Measurements from ENCODE around the gene OPRPN. TPM values are rescaled to one million over a fixed set of nuclear protein-coding genes. Genes with fewer than 3 reads are reported as not detected.

Gene OPRPN
- total RNA-seq = not detected in 2 replicates
- polyA plus RNA-seq = not detected in 2 replicates

DNA sequence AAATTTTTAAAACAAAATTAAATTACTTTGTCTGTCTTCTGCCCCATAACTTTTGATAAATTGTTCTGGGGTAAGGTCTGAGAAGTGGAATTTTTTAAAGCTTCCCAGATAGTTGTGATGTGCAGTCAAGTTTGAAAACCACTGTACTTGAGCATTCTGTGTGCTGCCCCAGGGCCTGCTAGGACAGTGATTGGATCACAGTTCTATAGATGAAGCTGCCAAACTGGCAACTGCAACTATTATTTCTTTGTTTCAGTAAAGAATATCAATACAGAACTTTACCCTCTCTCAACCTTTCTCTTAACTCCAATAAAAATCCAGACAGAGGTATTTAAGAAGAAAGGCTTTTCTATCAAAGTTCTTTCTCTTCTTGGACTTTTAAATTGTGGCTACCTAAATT lies at the start of gene OPRPN:
Gene OPRPN, plus strand, starts transcription at position 361 of the 400 bp plus-strand sequence. CDS start 1,346 bp downstream, outside the sequence.
- no peaks in the 10 kb centered on the region for H3K4me1 ChIP-seq (ENCODE audit: low read depth)
- DNase-seq (ENCODE audit: low read depth in 1 of 2, low spot score in 1 of 2) = no peak
- H3K36me3 ChIP-seq = no peaks in the 10 kb centered on the region
- no peak within 1 kb of the TSS for H3K4me3 ChIP-seq
- TF ChIP-seq CTCF (IDR thresholded peaks at IDR 0.05; ENCODE audit: low read depth, low read length) = no peak
- no peaks in the 10 kb centered on the region for H3K27me3 ChIP-seq
- H3K9me3 ChIP-seq (ENCODE audit: low read depth) = no peaks in the 10 kb centered on the region
- H3K27ac ChIP-seq = no peak within 1 kb of the TSS

DNA sequence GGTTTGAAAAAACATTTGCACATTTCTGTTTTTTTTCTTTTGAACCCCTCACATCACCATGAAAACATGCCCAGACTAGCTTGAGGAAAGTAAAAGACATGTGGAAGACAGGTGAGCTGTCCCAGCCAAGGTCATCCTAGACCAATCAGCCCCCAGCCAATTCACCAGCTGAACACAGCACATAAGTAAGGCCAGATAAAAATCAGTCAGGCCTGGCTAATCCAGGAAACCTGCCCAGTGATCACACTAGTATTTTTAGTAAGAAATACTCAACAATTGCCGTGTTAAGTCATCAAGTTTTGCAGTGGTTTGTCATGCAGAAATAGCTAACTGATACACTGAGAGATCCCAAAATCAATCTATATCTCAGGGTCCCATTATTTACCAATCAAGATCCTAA lies 41.6 kb upstream of the OPRPN start:
- Histone ChIP-seq H3K9me3 (ENCODE audit: low read depth) (no peaks in the 10 kb centered on the region), H3K4me1 (ENCODE audit: low read depth) (no peaks in the 10 kb centered on the region), H3K27ac (no peak overlapping the region), H3K4me3 (no peak overlapping the region), H3K36me3 (no peaks in the 10 kb centered on the region), H3K27me3 (no peaks in the 10 kb centered on the region)
- DNase-seq (ENCODE audit: low read depth in 1 of 2, low spot score in 1 of 2) = no peak
- TF ChIP-seq CTCF (IDR thresholded peaks at IDR 0.05; ENCODE audit: low read depth, low read length) = no peak

DNA sequence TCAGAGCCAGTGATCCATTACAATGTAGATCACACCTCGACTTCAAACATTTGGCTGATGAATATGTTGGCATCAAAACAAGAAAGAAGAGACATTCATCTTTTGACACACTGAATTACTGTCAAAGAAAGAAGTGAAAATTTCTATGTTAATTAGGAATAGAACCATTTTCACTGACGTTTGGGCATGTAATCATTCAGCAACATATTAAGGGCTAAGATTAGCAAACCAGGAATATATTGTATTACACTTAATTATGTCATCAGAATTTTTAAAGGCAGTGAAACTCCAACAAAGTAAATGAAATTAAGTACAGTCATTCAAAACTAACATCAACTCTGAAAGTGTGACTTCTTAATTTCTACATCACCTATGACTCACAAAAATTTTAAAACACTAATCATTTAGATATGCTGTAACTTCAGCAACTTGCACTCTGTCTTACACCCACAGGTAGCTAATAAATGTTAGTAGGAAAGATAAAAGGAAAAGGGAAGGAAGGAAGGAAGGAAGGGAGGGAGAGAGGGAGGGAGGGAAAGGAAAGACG lies 38.6 kb upstream of the OPRPN start:
- no peak overlapping the region for H3K27ac ChIP-seq
- no peak for DNase-seq (ENCODE audit: low read depth in 1 of 2, low spot score in 1 of 2)
- TF ChIP-seq CTCF (IDR thresholded peaks at IDR 0.05; ENCODE audit: low read depth, low read length) = no peak
- no peaks in the 10 kb centered on the region for H3K27me3 ChIP-seq
- no peaks in the 10 kb centered on the region for H3K9me3 ChIP-seq (ENCODE audit: low read depth)
- no peak overlapping the region for H3K4me3 ChIP-seq
- H3K36me3 ChIP-seq = no peaks in the 10 kb centered on the region
- no peaks in the 10 kb centered on the region for H3K4me1 ChIP-seq (ENCODE audit: low read depth)

DNA sequence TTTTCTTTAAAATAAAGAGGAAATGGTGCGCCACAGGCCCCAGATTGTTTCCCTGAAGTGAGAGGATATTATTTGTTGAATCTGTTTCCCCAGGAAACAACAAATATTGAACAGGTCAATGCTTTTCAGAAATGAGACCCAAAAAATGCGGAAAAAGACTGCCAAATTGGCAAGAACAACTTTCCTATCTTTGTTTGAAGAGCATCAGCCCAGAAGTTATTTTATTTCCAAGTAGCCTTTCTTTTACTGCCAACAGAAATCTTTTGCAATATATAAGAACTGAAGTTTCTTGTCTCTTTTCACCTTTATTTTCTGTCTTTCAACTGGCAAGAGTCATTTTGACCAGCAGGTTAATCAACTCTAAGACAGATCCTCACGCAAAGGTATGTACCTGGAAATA lies 37.3 kb upstream of the OPRPN start, which contains the start of gene SMR3A:
Gene SMR3A, plus strand, starts transcription at position 301 of the 400 bp plus-strand sequence. CDS start 1,356 bp downstream, outside the sequence.
- Histone ChIP-seq H3K9me3 (ENCODE audit: low read depth) (no peaks in the 10 kb centered on the region), H3K27ac (no peak within 1 kb of the TSS), H3K4me3 (no peak within 1 kb of the TSS), H3K27me3 (no peaks in the 10 kb centered on the region), H3K4me1 (ENCODE audit: low read depth) (no peaks in the 10 kb centered on the region), H3K36me3 (no peaks in the 10 kb centered on the region)
- DNase-seq (ENCODE audit: low read depth in 1 of 2, low spot score in 1 of 2) = no peak
- no peak for TF ChIP-seq CTCF (IDR thresholded peaks at IDR 0.05; ENCODE audit: low read depth, low read length)

GRCh38 chr4:70364002-70364401 lies 33.7 kb upstream of the OPRPN start:
- DNase-seq (ENCODE audit: low read depth in 1 of 2, low spot score in 1 of 2) = no peak
- no peak for TF ChIP-seq CTCF (IDR thresholded peaks at IDR 0.05; ENCODE audit: low read depth, low read length)
- H3K4me3 ChIP-seq = no peak overlapping the region

More at GRCh38 chr4:70364002-70364401, 33.7 kb upstream of the OPRPN start:
- Histone ChIP-seq H3K9me3 (ENCODE audit: low read depth) (no peaks in the 10 kb centered on the region), H3K27ac (no peak overlapping the region), H3K36me3 (no peaks in the 10 kb centered on the region), H3K27me3 (no peaks in the 10 kb centered on the region), H3K4me1 (ENCODE audit: low read depth) (no peaks in the 10 kb centered on the region)

All from cardiac muscle cell (in vitro differentiated cells and primary cell).